Loucy (cell line): Measurements from ENCODE around the gene CHRM3.

Experiments
- H2AFZ ChIP-seq: fragments of 200-600 bp; sonication (generic); 2 replicates; pipeline ENCODE4 v1.6.0; 2016; ENCODE audit warnings: antibody characterized with exemption, mild to moderate bottlenecking, low read length, moderate library complexity
- H3F3A ChIP-seq: fragments of 200-600 bp; 2 replicates; pipeline ENCODE4 v1.6.0; 2016; ENCODE audit warnings: antibody characterized with exemption, low read depth, mild to moderate bottlenecking
- H3K27me3 ChIP-seq: fragments of 200-600 bp; sonication (generic); 2 replicates; pipeline ENCODE4 v1.6.1; 2014; ENCODE audit warnings: low read length, mild to moderate bottlenecking; ENCODE audit not compliant: insufficient read depth, poor library complexity, severe bottlenecking
- H3K36me3 ChIP-seq: fragments of 200-600 bp; sonication (generic); 2 replicates; pipeline ENCODE4 v1.6.1; 2016; ENCODE audit warnings: low read length; ENCODE audit not compliant: insufficient read depth
- H3K4me1 ChIP-seq: fragments of 200-600 bp; sonication (generic); 2 replicates; pipeline ENCODE4 v1.5.1; 2014; ENCODE audit warnings: low read length, mild to moderate bottlenecking; ENCODE audit not compliant: insufficient read depth, poor library complexity, severe bottlenecking
- H3K4me2 ChIP-seq: fragments of 200-600 bp; sonication (generic); 2 replicates; pipeline ENCODE4 v1.6.0; 2014; ENCODE audit warnings: antibody characterized with exemption, low read length, low read depth, mild to moderate bottlenecking; ENCODE audit not compliant: poor library complexity, severe bottlenecking
- H3K4me3 ChIP-seq: fragments of 200-600 bp; sonication (generic); 2 replicates; pipeline ENCODE4 v1.5.1; 2014; ENCODE audit warnings: low read length, mild to moderate bottlenecking, mixed read lengths; ENCODE audit not compliant: poor library complexity, severe bottlenecking
- H3K79me2 ChIP-seq: fragments of 200-600 bp; sonication (generic); 2 replicates; pipeline ENCODE4 v1.6.1; 2014; ENCODE audit warnings: low read length; ENCODE audit not compliant: insufficient read depth
- H3K9ac ChIP-seq: fragments of 200-600 bp; sonication (generic); 2 replicates; pipeline ENCODE4 v1.6.0; 2014; ENCODE audit warnings: mild to moderate bottlenecking, low read depth, low read length, moderate library complexity; ENCODE audit not compliant: poor library complexity, severe bottlenecking
- H3K9me2 ChIP-seq: fragments of 200-600 bp; sonication (generic); replicated peaks from 2 replicates; pipeline ENCODE4 v1.6.1; 2016; ENCODE audit warnings: low read depth, low read length, mixed read lengths
- H3K9me3 ChIP-seq: fragments of 200-600 bp; sonication (generic); 2 replicates; pipeline ENCODE4 v1.6.1; 2014; ENCODE audit warnings: mild to moderate bottlenecking, antibody characterized with exemption, low read length, low read depth; ENCODE audit not compliant: insufficient read depth
- H4K20me1 ChIP-seq: fragments of 200-600 bp; sonication (generic); 2 replicates; pipeline ENCODE4 v1.6.0; 2014; ENCODE audit warnings: antibody characterized with exemption, low read length, mild to moderate bottlenecking; ENCODE audit not compliant: insufficient read depth, poor library complexity, severe bottlenecking
- CTCF ChIP-seq: fragments of 200-600 bp; sonication (generic); conservative IDR thresholded peaks from 2 replicates; pipeline ENCODE4 v1.5.1; 2014; ENCODE audit warnings: mild to moderate bottlenecking, antibody characterized with exemption, low read length
- EZH2phosphoT487 ChIP-seq: fragments of 200-600 bp; IDR thresholded peaks from 2 replicates; pipeline ENCODE4 v1.6.1; 2018; ENCODE audit warnings: antibody characterized with exemption, mild to moderate bottlenecking, moderate library complexity, borderline replicate concordance

Gene CHRM3

DNA sequence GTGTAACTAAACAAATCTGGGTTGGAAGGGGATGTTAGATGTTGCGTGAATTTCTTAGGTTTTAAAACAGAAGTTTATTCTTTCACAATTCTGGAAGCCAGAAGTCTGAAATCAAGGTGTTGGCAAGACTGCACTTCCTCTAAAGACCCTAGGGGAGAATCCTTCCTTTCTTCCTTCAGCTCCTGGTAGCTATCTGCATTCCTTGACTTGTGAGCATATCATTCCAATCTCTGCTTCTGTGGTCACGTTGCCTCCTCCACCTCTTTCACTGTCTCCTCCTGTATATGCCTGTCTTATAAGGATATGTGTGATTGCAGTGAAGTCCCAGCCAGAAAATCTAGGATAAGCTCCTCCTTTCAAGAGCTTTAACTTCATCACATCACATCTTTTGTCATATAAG lies 7.7 kb downstream of the CHRM3 start:
- Histone ChIP-seq H3K79me2 (no peaks in the 10 kb centered on the region), H3K9me2 (no peaks in the 10 kb centered on the region), H3K9me3 (no peaks in the 10 kb centered on the region), H3K9ac (no peak overlapping the region), H3F3A (no peaks in the 10 kb centered on the region), H3K36me3 (no peaks in the 10 kb centered on the region), H3K4me3 (no peak overlapping the region), H4K20me1 (no peaks in the 10 kb centered on the region), H2AFZ (no peak overlapping the region), H3K4me1 (no peaks in the 10 kb centered on the region), H3K4me2 (no peak overlapping the region), H3K27me3 (no peaks in the 10 kb centered on the region)
- TF ChIP-seq CTCF: no peak
- TF ChIP-seq EZH2phosphoT487: no peak

DNA sequence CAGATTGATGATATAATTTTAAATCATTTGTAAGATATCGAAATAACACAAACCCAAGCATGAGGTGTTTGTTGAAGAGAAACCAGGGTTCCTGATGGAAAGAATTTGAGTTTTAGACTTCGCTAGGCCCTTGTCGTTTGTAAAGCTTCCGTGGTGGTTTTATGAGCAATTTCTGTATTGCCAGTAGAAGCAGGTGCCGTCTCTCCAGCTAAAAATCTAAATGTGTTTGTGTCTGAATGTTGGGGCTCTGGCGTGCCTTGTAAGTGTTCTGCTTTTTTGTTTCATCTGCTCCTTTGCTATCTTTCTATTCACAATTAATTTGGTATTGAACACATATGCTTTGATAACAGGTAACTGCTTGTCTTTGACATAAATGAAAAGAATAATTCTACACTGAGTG lies 27.5 kb downstream of the CHRM3 start:
- Histone ChIP-seq H3K9me3 (no peaks in the 10 kb centered on the region), H3K4me2 (no peak overlapping the region), H4K20me1 (no peaks in the 10 kb centered on the region), H2AFZ (no peak overlapping the region), H3K4me1 (no peaks in the 10 kb centered on the region), H3K9ac (no peak overlapping the region), H3K79me2 (no peaks in the 10 kb centered on the region), H3K9me2 (no peaks in the 10 kb centered on the region), H3K36me3 (no peaks in the 10 kb centered on the region), H3F3A (no peaks in the 10 kb centered on the region), H3K27me3 (no peaks in the 10 kb centered on the region), H3K4me3 (no peak overlapping the region)
- no peak for TF ChIP-seq EZH2phosphoT487

GRCh38 chr1:239417221-239417620 lies 30.9 kb downstream of the CHRM3 start:
- Histone ChIP-seq H3K79me2 (no peaks in the 10 kb centered on the region), H3K4me3 (no peak overlapping the region), H3K27me3 (no peaks in the 10 kb centered on the region), H2AFZ (no peak overlapping the region), H3K9me2 (no peaks in the 10 kb centered on the region), H3K9me3 (no peaks in the 10 kb centered on the region), H3F3A (no peaks in the 10 kb centered on the region), H3K4me2 (no peak overlapping the region), H3K9ac (no peak overlapping the region), H3K36me3 (no peaks in the 10 kb centered on the region), H4K20me1 (no peaks in the 10 kb centered on the region), H3K4me1 (no peaks in the 10 kb centered on the region)
- TF ChIP-seq CTCF: no peak
- TF ChIP-seq EZH2phosphoT487: no peak

DNA sequence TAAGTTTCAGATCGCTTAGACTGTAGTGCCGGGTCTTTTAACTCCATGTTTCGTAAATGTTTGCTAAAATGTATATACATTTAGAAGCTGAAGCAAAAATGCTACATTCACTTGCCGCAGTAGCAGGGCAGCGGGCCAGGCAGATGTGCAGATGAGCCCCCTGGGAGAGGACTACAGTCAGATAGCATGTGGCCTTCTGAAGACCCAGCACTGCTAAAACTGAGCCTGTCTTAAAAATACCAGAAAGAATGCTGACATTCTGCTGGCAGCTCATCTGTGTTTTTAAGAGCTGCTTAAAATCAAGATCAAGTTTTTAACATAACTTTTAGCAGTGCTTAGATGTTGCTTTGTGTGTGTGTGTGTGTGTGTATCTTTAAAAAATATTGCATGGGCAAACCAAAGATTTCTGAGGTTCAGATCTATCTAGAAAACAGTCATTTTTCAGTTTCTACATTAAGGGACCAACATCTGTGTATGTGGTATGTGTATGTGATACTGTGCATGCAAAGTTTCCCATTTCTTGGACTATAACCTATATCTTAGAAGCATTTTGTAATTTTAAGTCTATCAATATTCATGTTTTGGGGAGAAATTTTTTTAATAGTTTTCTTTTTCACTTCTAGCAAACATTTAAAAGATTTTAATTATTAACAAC lies 31.7 kb downstream of the CHRM3 start:
- no peaks in the 10 kb centered on the region for H3K79me2 ChIP-seq
- H3K9ac ChIP-seq: no peak overlapping the region
- no peaks in the 10 kb centered on the region for H3K36me3 ChIP-seq
- no peaks in the 10 kb centered on the region for H4K20me1 ChIP-seq
- no peaks in the 10 kb centered on the region for H3K9me2 ChIP-seq
- TF ChIP-seq CTCF: no peak
- TF ChIP-seq EZH2phosphoT487: no peak
- H3K4me2 ChIP-seq: no peak overlapping the region
- H3K4me1 ChIP-seq: no peaks in the 10 kb centered on the region
- H3F3A ChIP-seq: no peaks in the 10 kb centered on the region
- no peaks in the 10 kb centered on the region for H3K9me3 ChIP-seq
- no peak overlapping the region for H3K4me3 ChIP-seq
- H3K27me3 ChIP-seq: no peaks in the 10 kb centered on the region
- H2AFZ ChIP-seq: no peak overlapping the region
